Gastrocnemius medialis (tissue), 4 donors: ENCODE measurements around the gene MAPK14.

ENCODE experiments used
- CTCF ChIP-seq, 5 experiments: fragments of 450-650 bp in 3 of 5; fragments of 200-600 bp in 2 of 5; sonication (generic) in 2 of 5; IDR thresholded peaks in 4 of 5; conservative IDR thresholded peaks in 1 of 5; 1 replicate in 4 of 5; 2 replicates in 1 of 5; pipeline ENCODE4 v1.5.1; 2016 to 2019; ENCODE audit warnings: antibody characterized with exemption in 5 of 5, mild to moderate bottlenecking in 3 of 5, moderate library complexity in 3 of 5
- POLR2A ChIP-seq, 2 donors: fragments of 450-650 bp; IDR thresholded peaks; one replicate each; pipeline ENCODE4 v1.6.1; 2017; ENCODE audit warnings: antibody characterized with exemption in 2 of 2, mild to moderate bottlenecking in 2 of 2, moderate library complexity in 2 of 2

GRCh38 chr6:36020154-36020553, 7.5 kb upstream of the MAPK14 start:
- TF ChIP-seq POLR2A (IDR thresholded peaks at IDR 0.05) (no peak), CTCF (IDR thresholded peaks at IDR 0.05 in 4 of 5, conservative IDR thresholded peaks at IDR 0.05 in 1 of 5) (no peak)
